HG02678 (cell line): Measurements from ENCODE around the gene UPP2.

ENCODE experiments used
- ATAC-seq: cut with Tn5 transposase; IDR thresholded peaks from one replicate; pipeline ENCODE4 v1.9.1; 2021; ENCODE audit warnings: mild to moderate bottlenecking, moderate library complexity; ENCODE audit not compliant: unreplicated experiment

Gene UPP2

DNA sequence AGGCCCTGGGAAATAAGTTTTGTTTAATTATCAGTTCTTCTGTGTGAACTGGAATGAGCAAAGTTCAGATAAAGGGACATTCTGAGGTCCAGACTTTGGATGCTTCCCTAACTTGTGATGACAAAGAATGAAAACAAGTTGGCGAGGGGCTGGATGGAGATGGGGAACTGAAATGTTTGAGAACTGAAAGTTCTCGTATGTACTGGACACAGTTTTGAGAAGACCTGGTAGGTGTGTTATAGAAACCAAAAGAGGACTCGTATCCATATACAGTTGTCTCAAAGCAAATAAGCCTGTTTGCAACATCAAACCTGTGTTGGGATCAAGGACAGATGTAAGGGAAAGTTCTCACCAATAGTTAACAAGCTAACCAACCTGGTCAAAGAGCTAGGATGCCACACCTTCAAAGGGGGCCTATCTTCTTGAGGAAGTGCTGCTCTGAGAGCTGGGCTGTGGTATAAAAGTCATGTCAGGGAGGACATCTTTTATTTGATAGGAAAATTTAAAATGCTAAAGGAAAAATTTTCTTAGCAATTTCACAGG lies at the start of gene UPP2:
Gene UPP2, plus strand, starts transcription at position 493 of the 543 bp plus-strand sequence. CDS start 188 bp downstream, outside the sequence.
- no peak for ATAC-seq

DNA sequence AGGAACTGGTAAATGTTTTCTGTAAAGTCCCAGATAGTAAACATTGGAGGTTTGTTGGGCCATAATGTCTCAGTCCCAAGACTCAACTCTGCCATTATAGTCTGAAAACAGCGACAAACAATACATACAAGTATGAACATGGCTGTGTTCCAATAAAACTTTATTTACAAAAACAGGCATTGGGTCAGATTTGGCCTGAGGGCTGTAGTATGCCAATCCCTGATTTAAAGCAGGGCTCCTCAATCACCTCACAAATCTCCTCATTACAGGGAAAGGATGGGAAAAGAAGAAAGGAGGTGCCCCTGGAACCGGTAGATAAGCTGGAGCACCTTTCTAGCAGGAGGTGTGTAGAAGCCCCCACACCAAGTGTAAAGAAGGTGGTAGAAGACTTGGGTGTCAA lies 48.9 kb upstream of the UPP2 start:
- no peak for ATAC-seq

GRCh38 chr2:158056875-158057274 lies 44.8 kb upstream of the UPP2 start:
- no peak for ATAC-seq

- no peak for ATAC-seq
These were observed 41.4 kb upstream of the UPP2 start for GRCh38 chr2:158060160-158060834.

DNA sequence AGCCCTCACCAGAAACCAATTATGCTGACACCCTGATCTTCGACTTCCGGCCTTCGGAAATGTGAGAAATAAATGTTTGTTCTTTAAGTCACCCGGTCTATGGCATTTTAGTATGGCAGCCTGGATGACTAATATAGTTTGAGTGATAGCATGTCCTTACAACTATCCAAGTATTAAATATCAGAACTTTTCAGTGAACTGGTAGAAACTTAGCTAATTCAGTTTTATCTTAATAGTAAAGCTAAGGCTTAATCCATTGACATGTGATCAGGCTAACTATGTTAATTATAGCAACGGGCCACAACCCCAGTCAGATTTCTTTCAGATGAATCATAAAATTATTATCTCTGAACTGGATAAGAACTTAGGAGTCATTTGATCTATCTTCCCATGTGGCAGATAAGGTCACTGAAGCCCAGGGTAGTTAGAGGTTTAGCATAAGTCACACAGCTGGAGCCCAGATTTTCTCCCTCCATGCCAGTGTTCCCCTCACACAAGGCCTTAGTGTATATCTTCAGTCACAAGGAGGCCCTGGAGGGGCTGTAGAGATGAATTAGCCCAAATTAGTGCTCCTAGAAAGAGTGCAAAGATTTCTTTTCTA lies 40.7 kb upstream of the UPP2 start:
- ATAC-seq: no peak

GRCh38 chr2:158061763-158062162 lies 39.9 kb upstream of the UPP2 start:
- ATAC-seq: no peak

- no peak for ATAC-seq
These were observed 35.5 kb upstream of the UPP2 start for GRCh38 chr2:158066046-158066713.

- no peak for ATAC-seq
These were observed 30.7 kb upstream of the UPP2 start for GRCh38 chr2:158071018-158071417.

DNA sequence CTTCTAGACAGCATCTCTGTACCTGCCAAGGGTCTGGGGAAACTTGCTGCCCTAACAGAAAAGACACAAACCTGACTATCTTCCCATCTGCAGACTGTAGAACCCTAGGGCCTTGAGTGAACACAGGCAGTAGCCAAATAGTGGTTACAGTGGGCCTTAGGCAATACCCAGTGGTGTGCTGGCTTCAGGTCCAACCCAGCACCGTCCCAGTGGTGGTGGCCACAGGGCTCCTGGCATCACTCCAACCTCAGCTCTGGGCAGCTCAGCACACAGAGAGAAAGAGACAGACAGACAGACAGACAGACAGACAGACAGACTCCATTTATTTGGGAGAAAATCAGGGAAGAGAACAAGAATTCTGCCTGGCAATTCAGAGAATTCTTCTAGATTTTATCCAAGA lies 29.3 kb upstream of the UPP2 start:
- no peak for ATAC-seq

GRCh38 chr2:158079672-158080071 lies 22.0 kb upstream of the UPP2 start:
- no peak for ATAC-seq

DNA sequence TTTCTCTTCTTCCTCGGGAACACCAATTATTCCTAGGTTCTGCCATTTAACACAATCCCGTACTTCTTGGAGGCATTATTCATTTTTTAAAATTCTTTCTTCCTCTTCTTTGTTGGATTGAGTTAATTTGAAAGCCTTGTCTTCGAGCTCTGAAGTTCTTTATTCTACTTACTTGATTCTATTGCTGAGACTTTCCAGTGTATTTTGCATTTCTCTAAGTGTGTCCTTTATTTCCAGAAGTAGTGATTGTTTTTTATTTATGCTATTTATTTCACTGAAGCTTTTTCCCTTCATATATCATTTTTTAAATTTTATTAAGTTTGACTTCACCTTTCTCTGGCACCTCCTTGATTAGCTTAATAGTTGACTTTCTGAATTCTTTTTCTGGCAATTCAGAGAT lies 13.6 kb upstream of the UPP2 start:
- ATAC-seq: no peak

GRCh38 chr2:158089322-158089721 lies 12.4 kb upstream of the UPP2 start:
- ATAC-seq: no peak

DNA sequence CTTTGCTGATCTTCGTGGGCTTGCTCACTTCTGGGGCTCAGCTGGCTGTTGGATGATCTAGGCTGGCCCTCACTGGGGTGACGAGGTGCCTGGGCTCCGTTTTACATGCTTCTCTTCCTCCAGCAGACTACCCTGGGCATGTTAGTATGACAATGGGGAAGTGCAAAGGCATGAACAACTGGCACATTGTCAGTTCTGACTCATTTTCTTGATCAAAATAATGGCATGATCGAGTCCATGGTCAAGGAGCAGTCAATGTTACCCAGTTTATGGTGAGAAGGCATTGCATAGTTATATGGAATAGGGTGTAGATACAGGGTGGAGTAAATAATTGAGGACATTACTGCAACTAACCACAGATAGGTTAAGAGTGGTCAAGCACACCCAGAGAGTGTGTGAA lies 10.0 kb upstream of the UPP2 start:
- ATAC-seq: no peak

GRCh38 chr2:158094487-158095092 lies 7.1 kb upstream of the UPP2 start:
- ATAC-seq: no peak

- ATAC-seq: no peak
These were observed 6.4 kb upstream of the UPP2 start for GRCh38 chr2:158095269-158095668.

DNA sequence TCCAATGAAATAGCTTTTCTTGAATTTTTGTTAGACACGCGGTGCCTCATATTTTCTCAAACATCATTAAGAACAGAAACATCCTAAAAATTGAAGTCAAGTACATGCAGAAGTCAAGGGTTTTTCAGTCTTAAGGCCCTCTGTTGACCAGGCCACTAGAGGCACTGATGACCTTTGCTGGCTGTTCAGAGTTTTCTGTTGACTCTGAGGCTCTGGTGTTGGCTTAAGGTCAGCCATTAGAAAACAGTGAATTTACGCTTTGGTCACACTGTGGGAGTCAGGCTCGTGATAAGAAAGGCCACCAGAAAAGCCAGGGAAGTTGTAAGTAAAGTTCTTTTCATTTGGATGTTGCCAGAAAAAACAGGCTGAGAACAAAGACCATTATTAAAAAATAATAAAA lies 5.8 kb upstream of the UPP2 start:
- ATAC-seq: no peak

DNA sequence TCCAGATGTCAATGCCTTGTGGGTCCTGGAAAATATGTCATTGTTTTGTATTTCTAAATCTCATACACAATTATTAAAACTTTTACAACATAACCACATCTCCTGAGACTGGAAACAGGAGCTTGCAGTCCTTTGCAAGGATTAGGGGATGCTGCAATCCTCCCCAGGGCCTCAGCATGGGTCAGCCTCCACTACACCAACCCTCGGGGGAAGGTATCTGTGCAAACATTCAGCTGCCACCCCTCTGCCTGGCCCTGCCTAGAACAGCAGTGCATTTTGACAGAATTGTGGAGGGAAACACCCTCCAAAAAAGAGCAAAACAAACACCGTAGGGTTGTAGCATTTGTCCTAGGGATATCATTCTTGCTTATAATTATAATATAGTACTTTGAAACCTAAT lies 4.2 kb upstream of the UPP2 start:
- ATAC-seq: no peak

DNA sequence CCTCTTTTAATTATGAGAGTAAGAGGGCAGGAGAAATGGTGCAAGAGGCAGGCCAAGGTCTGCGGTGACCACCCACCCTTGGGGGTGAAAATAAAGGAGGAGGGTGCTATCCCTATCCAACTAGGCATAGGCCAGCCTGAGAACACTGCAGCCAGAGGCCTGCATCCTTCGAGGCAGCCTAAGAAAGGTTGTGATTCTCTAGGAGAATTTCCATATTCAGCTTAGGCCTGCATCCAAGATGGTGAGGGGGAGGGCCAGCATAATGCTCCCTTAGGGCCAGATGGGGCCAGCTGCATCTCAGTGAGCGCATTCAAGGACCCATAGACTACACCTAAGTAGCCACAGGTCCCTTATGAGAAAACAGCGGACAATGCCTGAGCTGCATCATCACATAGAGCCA lies 3.5 kb upstream of the UPP2 start:
- no peak for ATAC-seq

DNA sequence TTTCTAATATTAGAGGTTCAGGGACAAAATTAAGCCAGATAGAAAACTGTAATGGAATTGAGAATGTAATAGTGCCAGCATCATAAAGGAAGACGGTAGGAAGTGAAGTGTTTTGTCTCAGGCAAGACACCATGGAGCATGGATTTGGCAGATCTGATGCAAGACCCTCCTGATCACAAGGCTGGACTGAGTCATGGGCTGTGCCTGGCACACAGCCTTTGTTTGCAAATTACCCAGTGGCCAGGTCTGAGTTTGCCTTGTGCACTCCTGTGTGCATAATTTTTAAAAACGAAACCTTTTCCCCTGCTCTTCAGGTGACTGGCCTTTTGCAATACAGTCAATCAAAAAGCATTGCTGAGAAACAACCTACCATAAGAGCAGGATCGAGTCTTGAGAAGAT lies 2.0 kb upstream of the UPP2 start:
- ATAC-seq: no peak

DNA sequence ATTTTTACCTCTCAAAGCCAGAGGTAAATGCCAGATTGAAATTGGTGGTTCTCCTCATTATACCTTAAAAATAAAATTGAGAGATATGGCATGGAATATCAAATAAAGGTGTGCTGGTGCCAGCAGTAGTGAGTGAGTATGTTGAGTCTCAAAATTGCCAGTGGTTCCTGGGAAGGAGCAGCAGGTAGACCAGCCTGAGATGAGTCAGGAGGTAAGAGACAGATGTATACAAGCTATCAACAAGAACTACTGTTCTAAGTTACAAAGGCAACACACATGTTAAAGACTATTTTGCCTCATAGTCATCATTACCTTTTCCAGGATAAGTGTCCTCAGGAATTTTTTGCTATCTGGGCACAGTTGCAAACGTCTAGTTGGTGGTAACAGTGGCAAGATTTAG lies 1.3 kb upstream of the UPP2 start:
- no peak for ATAC-seq

GRCh38 chr2:158102446-158102845 lies 770 bp downstream of the UPP2 start:
- ATAC-seq: no peak
